ENCODE data around the gene PLA2G4C.
"Not testable (repeated sequence)": the region's sequence is repeated elsewhere in the genome, so short reads cannot be mapped to it uniquely, and the experiment has no call there.

The PLA2G4C gene

DNA sequence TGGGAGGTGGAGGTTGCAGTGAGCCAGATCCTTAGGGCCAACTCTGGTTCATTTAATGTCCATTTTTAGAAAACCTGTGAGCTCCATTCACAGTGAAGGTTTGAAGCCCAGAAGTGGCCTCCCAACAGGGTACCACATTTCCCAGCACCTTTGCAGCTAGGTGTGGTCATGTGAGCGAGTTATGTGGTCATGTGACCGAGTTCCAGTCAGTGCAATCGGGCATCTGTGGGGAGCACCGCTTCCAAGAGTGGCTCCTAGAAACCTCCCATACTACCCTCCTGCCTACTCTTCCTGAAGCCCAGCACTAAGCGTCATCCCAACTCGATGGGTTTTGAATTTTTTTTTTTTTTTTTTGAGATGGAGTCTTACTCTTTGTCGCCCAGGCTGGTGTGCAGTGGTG lies 663 bp upstream of the PLA2G4C start:
- no peak for DNase-seq

- DNase-seq, result no peak
Measured at GRCh38 chr19:48108997-48109782, 1.4 kb downstream of the PLA2G4C start.

- DNase-seq, result no peak
Measured at GRCh38 chr19:48103922-48104321, 6.7 kb downstream of the PLA2G4C start.

- peak; percentile 53 for DNase-seq
Measured at GRCh38 chr19:48102870-48103751, 7.5 kb downstream of the PLA2G4C start.

- no peak for DNase-seq
Measured at GRCh38 chr19:48095612-48096175, 14.9 kb downstream of the PLA2G4C start.

DNA sequence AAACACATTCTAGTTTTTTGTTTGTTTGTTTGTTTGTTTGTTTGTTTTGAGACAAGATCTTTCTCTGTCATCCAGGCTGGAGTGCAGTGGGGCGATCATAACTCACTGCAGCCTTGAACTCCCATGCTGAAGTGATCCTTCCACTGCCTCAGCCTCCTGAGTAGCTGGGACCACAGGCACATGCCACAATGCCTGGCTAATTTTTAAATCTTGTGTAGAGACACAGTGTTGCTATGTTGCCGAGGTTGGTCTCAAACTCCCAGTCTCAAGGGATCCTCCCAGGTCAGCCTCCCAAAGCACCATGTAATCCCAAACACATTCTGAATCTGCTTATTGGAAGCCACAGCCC lies 15.8 kb downstream of the PLA2G4C start:
- DNase-seq, result no peak

GRCh38 chr19:48094129-48094854 lies 16.3 kb downstream of the PLA2G4C start:
- DNase-seq, result peak; percentile 53

DNA sequence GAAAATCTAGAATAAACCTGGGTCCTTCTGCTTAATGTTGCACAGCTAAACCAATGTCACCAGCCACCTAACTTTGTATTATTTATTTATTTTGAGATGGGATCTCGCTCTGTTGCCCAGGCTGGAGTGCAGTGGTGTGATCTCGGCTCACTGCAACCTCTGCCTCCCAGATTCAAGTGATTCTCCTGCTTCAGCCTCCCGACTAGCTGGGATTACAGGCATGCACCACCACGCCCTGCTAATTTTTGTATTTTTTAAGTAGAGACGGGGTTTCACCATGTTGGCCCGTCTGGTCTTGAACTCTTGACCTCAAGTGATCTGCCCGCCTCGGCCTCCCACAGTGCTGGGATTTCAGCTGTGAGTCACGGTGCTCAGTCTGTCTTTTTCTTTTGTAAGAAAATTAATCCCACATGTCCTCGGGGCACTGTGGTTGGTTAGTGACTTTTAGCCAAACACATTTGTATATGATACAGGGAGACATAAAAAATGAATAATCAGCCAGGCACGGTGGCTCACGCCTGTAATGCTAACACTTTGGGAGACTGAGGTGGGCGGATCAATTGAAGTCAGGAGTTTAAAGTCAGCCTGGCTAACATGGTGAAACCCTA lies 19.4 kb downstream of the PLA2G4C start:
- DNase-seq, result not testable (repeated sequence)

GRCh38 chr19:48090281-48090802 lies 20.3 kb downstream of the PLA2G4C start:
- no peak for DNase-seq

DNA sequence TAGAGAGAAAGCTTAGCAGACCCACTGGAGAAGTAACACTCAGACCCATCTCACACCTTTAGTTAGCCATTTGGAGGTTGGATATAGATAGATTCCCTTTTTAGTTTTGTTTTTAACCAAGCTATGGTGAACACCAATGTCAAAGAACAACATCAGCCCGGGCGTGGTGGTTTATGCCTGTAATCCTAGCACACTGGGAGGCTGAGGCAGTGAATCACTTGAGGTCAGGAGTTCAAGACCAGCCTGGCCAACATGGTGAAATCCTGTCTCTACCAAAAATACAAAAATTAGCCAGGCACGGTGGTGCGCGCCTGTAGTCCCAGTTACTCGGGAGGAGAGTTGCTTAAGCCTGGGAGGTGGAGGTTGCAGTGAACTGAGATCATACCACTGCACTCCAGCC lies 21.6 kb downstream of the PLA2G4C start:
- not testable (repeated sequence) for DNase-seq

DNA sequence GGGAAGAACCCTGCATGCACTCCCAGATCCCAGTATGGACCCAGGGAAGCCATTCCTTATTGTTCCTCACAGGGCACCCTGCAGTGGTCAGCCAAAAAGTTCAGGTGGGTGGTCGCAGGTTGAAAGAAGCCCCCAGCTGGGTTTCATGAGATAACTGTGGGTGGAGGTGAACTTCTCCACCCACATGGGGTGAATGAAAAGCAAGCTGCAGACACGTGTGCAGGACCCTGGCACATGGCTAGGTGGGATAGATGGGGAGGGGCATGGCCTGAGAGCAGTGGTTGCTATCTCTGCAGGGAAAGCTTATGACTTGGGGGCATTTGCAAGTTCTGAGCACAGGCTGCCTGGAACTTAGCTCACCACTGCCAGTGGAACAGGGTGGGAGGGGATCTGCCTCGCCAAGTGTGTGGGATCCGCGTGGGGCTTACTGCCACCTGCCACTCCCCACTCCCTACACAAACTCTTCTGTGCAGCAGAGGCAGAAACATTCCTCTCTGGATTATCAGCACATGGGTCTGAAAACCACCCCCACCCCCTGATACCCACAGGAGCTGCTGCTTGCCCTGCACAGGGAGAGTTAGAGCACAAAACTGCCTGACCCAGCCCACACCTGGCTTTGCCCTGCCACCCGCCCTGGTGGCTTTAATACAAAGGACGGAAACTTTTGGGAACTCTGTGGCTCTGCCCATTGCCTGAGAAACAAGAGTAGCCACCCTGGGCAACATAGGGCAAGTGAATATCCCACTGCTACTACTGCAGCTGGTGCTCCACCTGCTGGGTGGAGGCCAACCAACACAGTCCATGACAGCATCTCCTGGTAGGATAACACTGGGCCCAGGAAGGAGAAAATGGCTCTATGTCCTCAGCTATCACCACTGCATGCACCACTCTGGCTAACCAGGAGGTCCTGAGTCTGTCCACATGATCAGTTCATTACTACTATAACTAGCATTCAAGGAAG lies 24.4 kb downstream of the PLA2G4C start:
- peak; percentile 16 for DNase-seq

DNA sequence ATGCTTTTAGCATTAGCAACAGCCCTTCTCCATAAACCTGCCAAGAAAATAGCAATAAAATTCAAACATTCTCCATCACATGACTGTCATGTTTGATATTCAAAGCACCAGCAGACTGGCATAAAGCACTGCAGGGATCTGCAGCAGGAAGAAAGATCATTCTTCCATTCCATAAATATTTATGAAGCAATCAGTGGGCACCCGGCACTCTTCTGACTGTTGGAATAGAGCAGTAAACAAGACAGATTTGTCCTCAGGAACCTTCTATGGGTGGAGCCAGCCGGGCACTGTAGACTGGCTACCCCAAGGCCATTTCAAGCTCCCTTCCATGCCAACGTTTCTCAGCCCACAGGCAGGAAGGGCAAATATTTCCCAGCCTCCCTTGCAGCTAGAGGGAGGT lies 25.5 kb downstream of the PLA2G4C start:
- DNase-seq, result no peak

DNA sequence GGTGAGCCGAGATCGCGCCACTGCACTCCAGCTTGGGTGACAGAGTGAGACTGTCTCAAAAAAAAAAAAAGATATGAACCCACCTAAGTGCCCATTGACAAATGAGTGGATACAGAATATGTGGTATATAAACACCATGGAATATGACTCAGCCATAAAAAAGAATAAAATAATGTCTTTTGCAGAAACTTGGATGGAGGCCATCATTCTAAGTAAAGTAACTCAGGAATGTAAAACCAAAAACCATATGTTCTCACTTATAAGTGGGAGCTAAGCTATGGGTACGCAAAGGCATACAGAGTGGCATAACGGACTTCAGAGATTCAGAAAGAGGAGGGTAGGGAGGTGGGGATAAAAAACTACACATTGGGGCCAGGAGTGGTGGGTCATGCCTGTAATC lies 29.5 kb downstream of the PLA2G4C start:
- no peak for DNase-seq

- DNase-seq, result not testable (repeated sequence)
Measured at GRCh38 chr19:48070177-48070769, 40.3 kb downstream of the PLA2G4C start.

GRCh38 chr19:48069435-48069834 lies 41.2 kb downstream of the PLA2G4C start:
- no peak for DNase-seq

DNA sequence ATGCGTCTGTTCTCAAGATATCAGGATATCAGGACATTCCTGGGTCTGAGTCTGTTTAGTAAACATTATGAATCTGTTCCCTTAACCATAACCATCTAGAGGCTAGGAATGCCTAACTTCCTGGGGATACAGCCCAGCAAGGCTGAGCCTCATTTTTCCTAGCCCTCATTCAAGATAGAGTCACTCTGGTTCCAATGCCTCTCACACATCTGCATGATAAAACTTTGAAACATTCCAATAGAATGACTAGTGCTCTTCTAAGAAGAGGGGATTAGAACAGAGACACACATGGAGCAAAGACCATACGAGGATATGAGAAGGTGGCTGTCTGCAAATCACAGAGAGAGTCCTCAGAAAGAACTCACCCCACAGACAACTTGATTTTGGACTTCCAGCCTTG lies 46.1 kb downstream of the PLA2G4C start:
- no peak for DNase-seq

GRCh38 chr19:48061401-48062344 lies 48.9 kb downstream of the PLA2G4C start:
- DNase-seq, result no peak

GRCh38 chr19:48060381-48060780 lies 50.2 kb downstream of the PLA2G4C start:
- DNase-seq, result no peak

GRCh38 chr19:48059331-48059730 lies 51.3 kb downstream of the PLA2G4C start:
- DNase-seq, result no peak

DNA sequence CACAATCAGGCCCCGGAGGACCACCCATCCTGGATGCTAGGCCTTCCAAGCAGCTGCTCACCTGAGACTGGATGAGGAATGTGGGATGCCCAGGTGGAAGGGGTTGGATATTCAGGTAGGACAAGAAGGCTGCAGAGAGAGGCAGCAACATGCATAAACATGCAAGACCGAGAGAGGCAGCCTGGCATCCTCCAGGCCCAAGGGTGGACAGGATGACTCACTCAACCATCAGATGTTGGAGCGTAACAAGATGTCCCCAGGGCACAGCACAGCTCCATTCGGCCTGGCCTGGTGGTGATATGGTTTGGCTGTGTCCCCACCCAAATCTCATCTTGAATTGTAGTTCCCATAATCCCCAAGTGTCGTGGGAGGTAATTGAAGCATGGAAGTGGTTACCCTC lies 56.8 kb downstream of the PLA2G4C start:
- no peak for DNase-seq
